ENCODE results near the gene NEK11.
"Not testable (repeated sequence)": the region's sequence is repeated elsewhere in the genome, so short reads cannot be mapped to it uniquely, and the experiment has no call there.

Gene NEK11

GRCh38 chr3:131282967-131283366 is 256.3 kb downstream of the NEK11 start:
- in situ Hi-C loops (cut with MboI; ENCODE audit: low sequenced_read_pairs) = no loop called here

DNA sequence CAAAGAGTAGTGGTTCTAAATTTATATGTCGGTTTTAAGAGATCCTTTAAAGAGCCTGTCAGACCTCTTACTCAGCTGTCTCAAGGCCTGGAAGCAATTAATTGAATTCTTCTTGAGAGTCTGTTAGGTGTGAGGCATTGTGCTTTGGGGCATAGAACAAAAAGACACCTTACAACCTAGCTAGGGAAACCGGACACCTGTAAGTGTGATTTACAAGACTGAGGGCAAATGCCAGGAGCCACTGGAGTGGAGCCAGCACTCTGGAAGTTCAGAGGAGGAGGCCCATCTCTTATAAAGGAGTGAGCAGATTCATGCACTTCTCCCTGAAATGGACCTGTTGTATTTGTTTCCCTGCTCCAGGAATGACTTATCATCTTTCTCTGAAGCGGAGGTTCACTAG is 257.2 kb downstream of the NEK11 start:
- in situ Hi-C loops (cut with MboI; ENCODE audit: low sequenced_read_pairs) = no loop called here

GRCh38 chr3:131284302-131284701 is 257.6 kb downstream of the NEK11 start:
- in situ Hi-C loops (cut with MboI; ENCODE audit: low sequenced_read_pairs) = no loop called here

DNA sequence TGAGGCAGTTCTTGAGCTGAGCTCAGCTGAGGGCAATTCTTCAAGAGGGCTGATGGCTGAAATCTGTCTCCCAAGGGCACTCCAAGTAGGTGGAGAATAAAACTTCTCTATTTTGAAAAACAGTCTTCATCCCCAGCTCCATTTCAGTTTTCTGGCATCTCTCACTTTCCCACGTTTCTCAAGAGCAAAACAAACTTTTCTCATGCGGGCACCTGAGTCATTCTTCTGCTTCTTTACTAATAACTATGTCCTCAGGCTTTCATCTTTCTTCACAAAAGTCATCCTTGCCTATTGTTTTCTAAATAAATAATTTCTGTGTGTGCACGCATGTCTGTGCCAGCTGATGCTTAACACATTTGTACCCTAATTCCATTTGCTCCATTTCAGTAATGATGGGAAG is 258.8 kb downstream of the NEK11 start:
- in situ Hi-C loops (cut with MboI; ENCODE audit: low sequenced_read_pairs) = no loop called here

GRCh38 chr3:131299836-131300235 is 273.2 kb downstream of the NEK11 start:
- in situ Hi-C loops (cut with MboI; ENCODE audit: low sequenced_read_pairs) = no loop called here

DNA sequence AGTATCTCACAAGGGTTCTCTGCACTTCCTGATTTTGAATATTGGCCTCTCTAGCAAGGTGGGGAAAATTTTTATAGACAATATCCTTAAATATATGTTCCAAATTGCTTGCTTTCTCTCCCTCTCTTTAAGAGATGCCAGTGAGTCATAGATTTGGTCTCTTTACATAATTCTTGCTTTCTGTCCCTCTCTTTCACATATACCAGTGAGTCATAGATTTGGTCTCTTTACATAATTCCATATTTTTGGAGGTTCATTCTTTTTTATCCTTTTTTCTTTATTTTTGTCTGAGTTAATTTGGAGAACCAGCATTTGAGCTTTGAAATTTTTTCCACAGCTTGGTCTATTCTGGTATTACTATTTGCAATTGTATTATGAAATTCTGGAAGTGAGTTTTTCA is 277.2 kb downstream of the NEK11 start:
- in situ Hi-C loops (cut with MboI; ENCODE audit: low sequenced_read_pairs) = no loop called here

DNA sequence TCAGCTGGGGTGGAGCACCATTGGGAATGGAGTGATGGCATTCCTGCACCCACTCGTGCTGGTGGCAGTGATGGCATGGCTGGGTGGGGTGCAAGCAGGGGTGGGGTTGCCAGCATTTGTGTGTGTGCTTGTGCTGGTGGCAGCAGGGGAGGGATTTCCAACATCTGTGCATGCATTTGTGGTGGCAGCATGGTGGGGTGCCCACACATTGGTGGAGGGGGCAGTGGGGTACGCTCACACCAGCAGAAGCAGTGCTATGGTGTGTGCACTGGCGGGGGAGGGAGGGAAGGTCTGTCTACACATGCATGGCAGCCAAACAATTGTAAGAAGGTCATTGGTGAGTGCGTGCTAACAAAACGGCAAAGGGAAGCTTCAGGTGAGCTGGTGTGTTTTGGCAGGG is 278.2 kb downstream of the NEK11 start:
- in situ Hi-C loops (cut with MboI; ENCODE audit: low sequenced_read_pairs) = no loop called here

GRCh38 chr3:131306242-131306641 is 279.6 kb downstream of the NEK11 start:
- in situ Hi-C loops (cut with MboI; ENCODE audit: low sequenced_read_pairs) = no loop called here

DNA sequence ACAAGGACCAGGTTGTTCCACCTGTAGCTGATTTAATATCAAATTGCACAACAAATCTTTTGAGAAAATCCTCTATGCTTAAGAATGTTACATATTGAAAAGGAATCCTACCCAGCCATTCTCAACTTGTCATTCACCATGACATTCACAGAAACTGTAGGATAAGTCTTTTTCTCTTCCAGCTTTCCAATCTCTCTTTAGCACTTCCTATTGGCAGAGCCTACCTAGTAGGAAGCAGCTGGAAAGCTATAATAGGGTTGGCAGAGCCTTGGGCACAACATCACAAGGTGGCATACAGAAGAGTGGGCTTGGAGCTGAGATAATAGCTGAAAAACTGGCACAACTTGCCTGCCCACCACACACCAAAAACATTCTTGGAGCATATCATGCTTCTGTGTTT is 287.6 kb downstream of the NEK11 start:
- in situ Hi-C loops (cut with MboI; ENCODE audit: low sequenced_read_pairs) = no loop called here

DNA sequence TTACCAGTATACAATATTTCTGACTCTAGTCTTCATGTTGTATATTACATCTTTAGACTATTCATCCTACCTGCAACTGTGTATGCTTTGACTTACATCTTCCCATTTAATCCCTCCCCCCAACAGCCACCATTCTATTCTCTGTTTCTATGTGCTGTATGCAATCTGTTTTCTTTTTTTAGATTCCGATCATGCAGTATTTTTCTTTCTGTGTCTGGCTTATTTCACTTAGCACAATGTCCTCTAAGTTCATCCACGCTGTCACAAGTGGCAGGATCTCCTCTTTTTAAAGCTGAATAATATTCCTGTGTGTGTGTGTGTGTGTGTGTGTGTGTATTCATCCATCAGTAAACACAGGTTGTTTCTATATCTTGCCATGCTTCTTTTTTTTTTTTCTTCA is 288.5 kb downstream of the NEK11 start:
- in situ Hi-C loops (cut with MboI; ENCODE audit: low sequenced_read_pairs) = no loop called here

DNA sequence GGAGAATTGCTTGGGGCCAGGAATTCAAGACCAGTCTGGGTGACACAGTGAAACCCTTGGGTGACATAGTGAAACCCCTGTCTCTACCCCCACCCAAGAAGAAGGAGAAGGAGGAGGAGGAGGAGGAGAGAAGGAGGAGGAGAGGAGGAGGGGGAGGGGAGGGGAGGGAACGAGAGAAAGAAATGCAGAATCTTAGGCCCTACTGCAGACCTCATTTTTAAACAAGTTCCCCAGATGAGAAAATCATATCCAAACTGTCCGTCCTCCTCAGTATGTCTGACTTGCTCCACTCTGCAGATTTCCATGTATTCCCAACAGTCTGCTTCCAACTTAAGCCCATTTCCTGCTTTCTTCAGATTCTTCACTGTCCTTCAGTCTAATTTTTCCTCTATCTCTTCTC is 291.0 kb downstream of the NEK11 start:
- in situ Hi-C loops (cut with MboI; ENCODE audit: low sequenced_read_pairs) = no loop called here

DNA sequence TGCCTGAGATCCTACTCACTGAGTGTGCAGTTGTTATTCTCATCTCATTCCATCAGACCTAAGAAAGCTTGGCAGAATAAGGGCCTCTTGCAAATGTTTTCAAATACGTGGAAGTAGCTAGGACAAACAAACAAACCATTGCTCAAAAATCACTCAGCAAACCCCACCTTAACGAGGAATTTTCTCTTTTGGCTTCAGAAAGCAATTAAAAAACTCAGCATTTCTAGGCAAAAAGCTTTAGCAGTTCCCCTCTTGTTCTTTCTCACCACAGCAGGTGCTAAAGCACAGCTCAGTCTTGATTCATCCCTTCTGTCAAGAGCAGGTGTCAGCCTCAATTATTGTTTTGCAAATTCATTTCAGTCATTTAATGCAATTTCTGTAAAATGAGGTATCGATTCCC is 296.3 kb downstream of the NEK11 start:
- in situ Hi-C loops (cut with MboI; ENCODE audit: low sequenced_read_pairs) = no loop called here

DNA sequence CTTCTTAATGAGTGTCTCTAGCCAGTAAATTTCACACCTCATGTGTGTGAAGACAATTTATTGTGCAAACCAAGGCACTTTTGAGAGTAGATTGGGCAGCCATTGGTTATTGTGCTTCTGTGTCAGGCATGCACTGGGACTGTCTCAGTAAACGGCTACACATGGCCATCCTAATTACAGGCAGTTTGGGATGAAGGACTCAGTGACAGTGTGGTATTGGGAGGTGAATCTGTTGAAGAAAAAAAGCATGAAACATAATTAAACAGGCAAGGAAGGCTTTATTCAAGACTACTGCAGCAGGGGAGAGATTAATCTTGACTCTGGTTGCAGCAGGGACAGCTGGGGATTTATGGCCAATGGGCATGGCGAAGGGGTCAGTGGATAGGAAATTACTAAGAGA is 297.1 kb downstream of the NEK11 start:
- in situ Hi-C loops (cut with MboI; ENCODE audit: low sequenced_read_pairs) = no loop called here

- in situ Hi-C loops (cut with MboI; ENCODE audit: low sequenced_read_pairs) = no loop called here
Measured at GRCh38 chr3:131324923-131325322, 298.2 kb downstream of the NEK11 start.

- in situ Hi-C loops (cut with MboI; ENCODE audit: low sequenced_read_pairs) = no loop called here
Measured at GRCh38 chr3:131326307-131326706, 299.6 kb downstream of the NEK11 start.

DNA sequence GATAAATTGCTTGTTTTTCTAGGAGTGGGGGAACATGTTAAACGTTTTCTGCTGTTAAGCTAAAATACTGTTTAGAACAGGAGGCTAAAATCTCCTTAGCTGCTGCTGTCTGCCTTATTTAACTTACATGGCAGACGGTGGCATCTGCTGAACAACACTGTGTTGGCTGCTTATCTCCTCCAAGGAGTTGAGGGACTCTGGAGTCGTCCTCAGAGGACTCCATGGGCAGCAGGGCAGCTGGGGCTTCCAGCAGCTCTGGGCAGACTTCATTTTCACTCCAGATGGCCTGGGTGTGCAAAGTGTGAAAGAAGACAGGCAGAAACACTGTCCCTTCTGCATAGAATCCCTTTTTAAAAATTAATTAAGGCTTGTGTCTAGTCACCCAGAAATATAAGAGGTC is 302.0 kb downstream of the NEK11 start:
- in situ Hi-C loops (cut with MboI; ENCODE audit: low sequenced_read_pairs) = no loop called here

- in situ Hi-C loops (cut with MboI; ENCODE audit: low sequenced_read_pairs) = no loop called here
Measured at GRCh38 chr3:131329774-131330173, 303.1 kb downstream of the NEK11 start.

DNA sequence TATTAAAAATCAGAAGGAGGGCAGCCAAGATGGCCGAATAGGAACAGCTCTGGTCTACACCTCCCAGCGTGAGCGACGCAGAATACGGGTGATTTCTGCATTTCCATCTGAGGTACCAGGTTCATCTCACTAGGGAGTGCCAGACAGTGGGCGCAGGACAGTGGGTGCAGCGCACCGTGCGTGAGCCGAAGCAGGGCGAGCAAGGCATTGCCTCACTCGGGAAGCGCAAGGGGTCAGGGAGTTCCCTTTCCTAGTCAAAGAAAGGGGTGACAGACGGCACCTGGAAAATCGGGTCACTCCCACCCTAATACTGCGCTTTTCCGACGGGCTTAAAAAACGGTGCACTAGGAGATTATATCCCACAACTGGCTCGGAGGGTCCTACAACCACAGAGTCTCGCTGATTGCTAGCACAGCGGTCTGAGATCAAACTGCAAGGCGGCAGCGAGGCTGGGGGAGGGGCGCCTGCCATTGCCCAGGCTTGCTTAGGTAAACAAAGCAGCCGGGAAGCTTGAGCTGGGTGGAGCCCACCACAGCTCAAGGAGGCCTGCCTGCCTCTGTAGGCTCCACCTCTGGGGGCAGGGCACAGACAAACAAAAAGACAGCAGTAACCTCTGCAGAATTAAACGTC is 304.9 kb downstream of the NEK11 start:
- in situ Hi-C loops (cut with MboI; ENCODE audit: low sequenced_read_pairs) = not testable (repeated sequence)

GRCh38 chr3:131338948-131339640 is 312.4 kb downstream of the NEK11 start:
- in situ Hi-C loops (cut with MboI; ENCODE audit: low sequenced_read_pairs) = no loop called here

DNA sequence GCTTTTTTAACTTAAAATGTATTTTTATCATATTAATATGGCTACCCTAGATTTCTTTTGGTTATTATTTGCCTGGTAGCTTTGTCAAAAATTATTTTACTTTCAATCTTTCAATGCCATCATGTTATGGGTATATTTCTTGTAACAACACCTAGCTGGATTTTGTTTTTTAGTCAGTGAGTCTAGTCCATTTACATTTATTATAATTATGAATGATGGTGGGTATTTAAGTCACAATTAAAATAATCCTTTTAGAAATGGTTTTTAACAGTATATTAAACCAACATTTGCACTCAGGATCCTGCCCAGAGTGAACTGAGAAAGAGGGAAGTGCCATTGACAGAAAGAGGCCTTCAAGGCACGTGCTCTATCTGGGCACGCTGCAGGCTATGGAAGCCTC is 315.1 kb downstream of the NEK11 start:
- in situ Hi-C loops (cut with MboI; ENCODE audit: low sequenced_read_pairs) = no loop called here

DNA sequence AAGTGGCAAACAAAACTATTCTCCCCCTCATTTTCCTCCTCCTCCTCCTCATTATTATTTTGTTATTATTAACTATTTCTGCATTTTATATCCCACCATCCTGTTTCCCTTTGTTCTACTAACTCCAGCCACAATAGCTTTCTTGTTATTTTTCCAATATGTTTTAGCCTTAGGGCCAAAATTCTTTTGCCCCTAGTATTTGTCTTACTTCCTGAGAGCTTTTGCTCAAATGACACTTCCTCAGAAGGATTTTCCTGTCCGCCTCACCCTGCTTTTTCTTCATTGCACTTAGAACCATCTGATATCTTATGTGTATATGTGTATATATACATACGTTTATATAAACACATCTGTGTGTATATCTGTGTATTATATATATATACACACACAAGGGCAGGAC is 322.2 kb downstream of the NEK11 start:
- in situ Hi-C loops (cut with MboI; ENCODE audit: low sequenced_read_pairs) = no loop called here

- in situ Hi-C loops (cut with MboI; ENCODE audit: low sequenced_read_pairs) = no loop called here
Measured at GRCh38 chr3:131349454-131349853, 322.8 kb downstream of the NEK11 start.

DNA sequence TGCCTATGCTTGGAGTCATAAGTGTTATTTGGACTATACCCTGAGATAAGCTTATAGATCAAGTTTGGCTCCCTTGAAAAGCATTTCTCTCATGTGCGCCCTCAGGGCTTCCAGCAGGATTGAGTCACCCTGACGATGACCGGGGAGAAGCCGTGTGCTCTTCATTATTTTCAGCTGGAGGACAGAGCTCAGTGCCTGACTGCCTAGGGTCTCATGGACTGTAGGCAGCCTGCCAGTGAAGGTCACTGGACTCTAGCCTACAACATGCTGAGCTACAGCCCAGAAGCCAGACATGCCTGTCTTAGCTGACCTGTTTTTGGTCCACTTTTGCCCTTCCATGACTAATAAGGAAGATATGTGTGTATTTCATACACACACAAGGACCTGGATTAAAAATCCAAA is 323.3 kb downstream of the NEK11 start:
- in situ Hi-C loops (cut with MboI; ENCODE audit: low sequenced_read_pairs) = no loop called here

All from HL-60/S4 treated with retinoic acid at 250 ng/mL for 4 days and 3 days (cell line).